DOHH2 (cell line): ENCODE data around the gene MTR.
"Not testable (repeated sequence)": the region's sequence is repeated elsewhere in the genome, so short reads cannot be mapped to it uniquely, and the experiment has no call there.

Source experiments
- H3F3A ChIP-seq: fragments of 200-600 bp; sonication (generic), shearing (Covaris generic); 2 replicates; pipeline ENCODE4 v1.6.0; 2016; ENCODE audit warnings: antibody characterized with exemption, mild to moderate bottlenecking; ENCODE audit not compliant: control insufficient read depth, insufficient read depth
- H3K27ac ChIP-seq: fragments of 200-600 bp; sonication (generic); 2 replicates; pipeline ENCODE4 v1.5.1; 2014; ENCODE audit warnings: low read depth, mild to moderate bottlenecking, low read length, moderate library complexity
- H3K27me3 ChIP-seq: fragments of 200-600 bp; sonication (generic); 2 replicates; pipeline ENCODE4 v1.6.1; 2014; ENCODE audit warnings: mild to moderate bottlenecking, low read length, mixed read lengths; ENCODE audit not compliant: control insufficient read depth
- H3K36me3 ChIP-seq: fragments of 200-600 bp; sonication (generic); 2 replicates; pipeline ENCODE4 v1.6.1; 2014; ENCODE audit warnings: mild to moderate bottlenecking, low read length, moderate library complexity, mixed read lengths; ENCODE audit not compliant: control insufficient read depth
- H3K4me1 ChIP-seq: fragments of 200-600 bp; sonication (generic); 2 replicates; pipeline ENCODE4 v1.6.1; 2014; ENCODE audit warnings: mild to moderate bottlenecking, low read length, mixed read lengths; ENCODE audit not compliant: control insufficient read depth
- H3K4me2 ChIP-seq: fragments of 200-600 bp; sonication (generic); 2 replicates; pipeline ENCODE4 v1.6.0; 2014; ENCODE audit warnings: mild to moderate bottlenecking, low read length, moderate library complexity
- H3K4me3 ChIP-seq: fragments of 200-600 bp; sonication (generic); 2 replicates; pipeline ENCODE4 v1.5.1; 2014; ENCODE audit warnings: mild to moderate bottlenecking, low read length, mixed read lengths
- H3K79me2 ChIP-seq: fragments of 200-600 bp; sonication (generic); 2 replicates; pipeline ENCODE4 v1.6.1; 2014; ENCODE audit warnings: mild to moderate bottlenecking, low read length, mixed read lengths; ENCODE audit not compliant: control insufficient read depth
- H3K9me2 ChIP-seq: fragments of 200-600 bp; sonication (generic); replicated peaks from 2 replicates; pipeline ENCODE4 v1.6.1; 2014; ENCODE audit warnings: mild to moderate bottlenecking, low read length, mixed read lengths; ENCODE audit not compliant: control insufficient read depth
- H3K9me3 ChIP-seq: fragments of 200-600 bp; sonication (generic); 2 replicates; pipeline ENCODE4 v1.6.1; 2014; ENCODE audit warnings: antibody characterized with exemption, low read length, mixed read lengths; ENCODE audit not compliant: control insufficient read depth, insufficient read depth
- H4K20me1 ChIP-seq: fragments of 200-600 bp; sonication (generic); 2 replicates; pipeline ENCODE4 v1.6.0; 2014; ENCODE audit warnings: low read depth, mild to moderate bottlenecking, antibody characterized with exemption, low read length, moderate library complexity; ENCODE audit not compliant: control insufficient read depth, insufficient read depth
- CTCF ChIP-seq: fragments of 200-600 bp; sonication (generic); IDR thresholded peaks from one replicate; pipeline ENCODE4 v1.5.1; 2014; ENCODE audit warnings: antibody characterized with exemption, mild to moderate bottlenecking, low read depth, low read length; ENCODE audit not compliant: poor library complexity, severe bottlenecking
- EZH2phosphoT487 ChIP-seq: fragments of 200-600 bp; sonication (generic); IDR thresholded peaks from 2 replicates; pipeline ENCODE4 v1.6.1; 2017; ENCODE audit warnings: borderline replicate concordance, mild to moderate bottlenecking, antibody characterized with exemption, low read length, moderate library complexity, mixed read lengths

Gene MTR

DNA sequence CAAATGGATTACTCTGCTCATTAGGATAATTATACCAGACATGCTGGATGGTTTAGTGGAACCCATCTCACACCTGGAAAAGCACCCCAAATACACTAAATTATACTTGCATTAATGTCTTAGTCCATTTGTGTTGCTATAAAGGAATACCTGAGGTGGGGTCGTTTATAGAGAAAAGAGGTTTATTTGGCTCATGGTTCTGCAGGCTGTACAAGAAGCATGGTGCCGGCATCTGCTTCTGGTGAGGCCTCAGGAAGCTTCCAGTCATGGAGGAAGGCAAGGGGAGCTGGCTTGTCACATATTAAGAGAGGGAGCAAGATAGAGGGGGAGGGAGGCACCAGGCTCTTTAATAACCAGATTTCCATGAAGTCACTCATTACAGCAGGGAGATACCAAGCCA, 113.6 kb downstream of the MTR start:
- Histone ChIP-seq H4K20me1 (no peaks in the 10 kb centered on the region), H3K4me1 (no peaks in the 10 kb centered on the region), H3K4me3 (no peak overlapping the region), H3K9me3 (no peaks in the 10 kb centered on the region), H3K27me3 (no peaks in the 10 kb centered on the region), H3K4me2 (no peak overlapping the region), H3K79me2 (no peaks in the 10 kb centered on the region), H3F3A (no peaks in the 10 kb centered on the region), H3K9me2 (no peaks in the 10 kb centered on the region), H3K27ac (no peak overlapping the region), H3K36me3 (no peaks in the 10 kb centered on the region)
- TF ChIP-seq CTCF (no peak), EZH2phosphoT487 (no peak)

- not testable (repeated sequence) for H3K4me1 ChIP-seq, H3K9me2 ChIP-seq, H3K4me3 ChIP-seq, H3K4me2 ChIP-seq, H3K9me3 ChIP-seq, H4K20me1 ChIP-seq, H3K36me3 ChIP-seq, H3K27me3 ChIP-seq, H3K79me2 ChIP-seq, H3K27ac ChIP-seq, H3F3A ChIP-seq
Measured at GRCh38 chr1:236911047-236911446, 116.0 kb downstream of the MTR start.

DNA sequence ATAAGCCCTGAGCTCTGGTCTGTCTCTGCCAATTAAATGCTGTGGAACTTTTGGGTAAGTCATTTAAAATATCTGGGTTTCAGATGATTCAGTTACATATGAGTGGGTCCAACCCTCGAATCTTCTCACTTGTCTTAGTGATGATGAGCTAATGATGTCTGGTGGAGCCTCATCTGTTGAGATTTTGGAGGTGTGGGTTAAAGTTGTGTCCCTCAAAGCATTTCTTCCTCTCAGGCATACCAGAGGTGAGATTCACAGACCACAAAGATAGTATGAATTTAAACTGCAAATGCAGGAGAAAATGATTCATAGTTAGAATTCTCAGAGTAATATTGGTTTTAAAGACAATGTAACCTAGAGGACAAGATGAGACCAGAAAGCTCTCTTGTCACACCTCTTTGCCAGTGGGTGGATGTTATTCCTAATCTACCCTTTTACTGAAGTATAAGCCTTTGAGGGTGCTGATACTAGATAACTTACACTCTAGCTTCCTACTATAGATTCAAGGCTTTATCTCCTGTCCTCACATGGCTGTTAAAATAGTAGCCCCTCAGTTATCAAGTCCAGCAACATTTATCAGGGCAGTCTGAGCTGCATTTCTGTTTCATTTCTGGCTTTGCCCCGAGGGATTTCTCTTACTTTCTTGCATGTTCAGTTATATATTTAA, 118.4 kb downstream of the MTR start:
- Histone ChIP-seq H3K36me3 (no peaks in the 10 kb centered on the region), H3K9me2 (no peaks in the 10 kb centered on the region), H3K4me1 (no peaks in the 10 kb centered on the region), H4K20me1 (no peaks in the 10 kb centered on the region), H3K4me3 (no peak overlapping the region), H3K4me2 (no peak overlapping the region), H3K27me3 (no peaks in the 10 kb centered on the region), H3K9me3 (peaks cover 4% of the 10 kb centered on the region), H3K79me2 (no peaks in the 10 kb centered on the region), H3F3A (no peaks in the 10 kb centered on the region), H3K27ac (no peak overlapping the region)
- TF ChIP-seq EZH2phosphoT487: no peak
- TF ChIP-seq CTCF: no peak

- Histone ChIP-seq H3K4me2 (no peak overlapping the region), H3K27ac (no peak overlapping the region), H3K79me2 (no peaks in the 10 kb centered on the region), H3K9me3 (peaks cover 4% of the 10 kb centered on the region), H3K36me3 (no peaks in the 10 kb centered on the region), H3K4me3 (no peak overlapping the region), H3K4me1 (no peaks in the 10 kb centered on the region), H3F3A (no peaks in the 10 kb centered on the region), H3K27me3 (no peaks in the 10 kb centered on the region), H3K9me2 (no peaks in the 10 kb centered on the region), H4K20me1 (no peaks in the 10 kb centered on the region)
- TF ChIP-seq EZH2phosphoT487: no peak
- TF ChIP-seq CTCF: no peak
Measured at GRCh38 chr1:236914375-236914774, 119.3 kb downstream of the MTR start.
